HG03060 (cell line): ENCODE data around the gene PAX3.

ENCODE experiments used
- ATAC-seq: cut with Tn5 transposase; IDR thresholded peaks from one replicate; pipeline ENCODE4 v1.9.1; 2021; ENCODE audit warnings: low read depth, moderate number of reproducible peaks; ENCODE audit not compliant: unreplicated experiment

PAX3 gene

DNA sequence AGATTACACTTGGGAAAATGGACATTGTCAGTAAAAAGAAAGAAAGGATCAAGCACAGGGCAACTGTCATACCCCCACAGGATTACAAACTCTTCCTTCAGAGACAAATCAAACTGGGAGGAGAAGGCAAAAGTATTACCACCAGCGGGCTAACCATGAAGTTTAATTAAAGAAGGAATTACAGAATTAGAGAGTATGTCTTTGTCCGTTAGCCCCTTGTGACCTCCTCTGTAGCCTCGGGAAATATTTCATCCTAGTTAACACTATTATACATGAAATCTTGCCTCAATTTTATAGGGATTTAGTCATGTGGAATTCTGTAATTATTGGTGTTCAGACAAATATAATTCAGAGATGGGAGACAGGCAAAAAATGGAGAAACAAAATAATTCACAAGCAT lies 60.7 kb downstream of the PAX3 start:
- ATAC-seq, result no peak

DNA sequence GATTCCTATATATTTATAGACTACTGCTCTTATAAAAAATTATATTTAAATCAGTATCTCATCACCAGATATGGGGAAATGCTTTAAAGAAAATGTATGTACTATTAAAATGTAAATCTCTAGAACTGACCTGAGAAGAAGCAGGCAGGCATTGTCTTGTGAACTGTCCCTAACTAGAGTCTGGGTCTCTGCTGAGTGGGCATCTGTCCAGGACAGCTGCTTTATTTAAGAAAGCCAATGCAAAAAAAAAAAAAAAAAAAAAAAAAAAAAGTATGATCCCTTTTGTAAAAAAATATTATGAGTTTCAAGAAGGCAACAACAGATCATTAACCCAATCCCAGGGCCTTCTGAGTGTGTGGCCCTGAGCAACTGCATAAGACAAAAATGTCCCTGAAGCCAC lies 66.0 kb downstream of the PAX3 start:
- ATAC-seq, result no peak

DNA sequence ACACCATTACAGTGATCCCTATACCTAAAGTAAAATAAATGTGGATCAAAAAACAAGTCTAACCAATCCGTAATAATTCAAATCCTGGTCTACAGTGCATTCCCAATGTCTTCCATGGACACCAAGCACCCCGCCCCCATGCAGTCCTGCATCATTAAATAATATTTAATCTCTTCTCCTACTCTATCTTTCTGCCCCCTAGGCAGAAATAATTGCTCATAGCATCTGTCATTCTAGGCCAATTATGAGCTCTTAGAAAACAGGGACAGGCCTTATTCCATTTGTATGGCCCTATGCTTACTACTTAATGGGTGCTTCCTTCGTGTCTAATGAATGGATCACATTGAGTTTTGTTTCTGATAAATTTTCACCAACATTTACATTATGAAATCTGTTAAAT lies 66.4 kb downstream of the PAX3 start:
- ATAC-seq, result no peak

DNA sequence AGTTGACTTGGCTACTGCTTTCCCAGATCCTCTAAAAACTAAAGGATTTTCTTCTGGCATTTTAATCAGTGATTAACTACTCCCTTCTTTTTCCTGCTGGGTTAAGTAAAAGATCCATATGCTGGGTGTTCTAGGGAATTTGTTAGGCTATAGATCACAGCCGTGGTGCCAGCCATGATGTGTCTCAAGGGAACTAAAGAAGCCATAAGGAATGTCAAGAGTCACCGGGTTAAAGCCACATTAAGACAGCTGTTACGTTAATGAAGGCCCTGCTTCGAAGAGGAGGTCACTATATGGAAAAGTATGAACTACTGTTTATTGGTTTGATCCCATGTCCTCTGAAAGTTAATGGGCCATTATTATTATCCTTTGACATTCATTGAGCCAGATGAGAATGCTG lies 70.7 kb downstream of the PAX3 start:
- ATAC-seq, result no peak

DNA sequence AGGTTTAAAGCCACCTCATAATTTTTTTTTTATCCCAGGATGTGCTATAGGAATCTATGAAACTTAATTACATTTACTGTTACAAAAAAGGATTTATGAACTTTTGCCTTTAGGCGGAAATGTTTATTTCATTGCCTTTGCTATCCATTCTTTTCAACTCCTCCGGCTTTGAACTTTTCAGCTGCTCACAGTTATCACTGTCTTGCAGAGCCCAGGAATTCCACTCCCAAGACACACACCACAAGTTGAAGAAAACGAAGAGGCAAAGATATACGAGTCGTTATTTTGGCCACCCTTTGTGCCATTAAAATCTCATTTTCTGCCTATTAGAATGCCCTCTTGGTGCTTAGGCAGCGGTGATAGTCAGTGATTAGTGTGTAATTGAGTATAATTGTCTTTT lies 80.0 kb downstream of the PAX3 start:
- ATAC-seq, result no peak

DNA sequence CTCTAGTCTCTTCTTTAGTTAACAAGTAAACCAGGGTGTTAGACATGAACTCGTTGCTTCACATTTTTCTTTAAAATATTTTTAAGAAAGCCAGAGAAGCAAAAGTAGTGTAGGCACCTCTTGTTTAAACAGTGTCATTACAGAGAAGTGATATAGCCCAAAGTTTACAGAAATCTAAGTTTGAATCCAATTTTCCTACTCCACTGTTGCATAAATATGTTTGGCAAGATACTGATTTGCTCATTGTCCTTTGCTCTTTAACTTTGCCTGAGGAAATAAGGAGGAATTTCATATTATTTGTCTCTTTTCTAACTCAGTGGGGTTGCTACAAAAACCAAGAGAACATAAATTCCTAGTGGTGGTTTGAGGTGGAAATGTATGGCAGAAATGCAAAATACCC lies 81.1 kb downstream of the PAX3 start:
- no peak for ATAC-seq

DNA sequence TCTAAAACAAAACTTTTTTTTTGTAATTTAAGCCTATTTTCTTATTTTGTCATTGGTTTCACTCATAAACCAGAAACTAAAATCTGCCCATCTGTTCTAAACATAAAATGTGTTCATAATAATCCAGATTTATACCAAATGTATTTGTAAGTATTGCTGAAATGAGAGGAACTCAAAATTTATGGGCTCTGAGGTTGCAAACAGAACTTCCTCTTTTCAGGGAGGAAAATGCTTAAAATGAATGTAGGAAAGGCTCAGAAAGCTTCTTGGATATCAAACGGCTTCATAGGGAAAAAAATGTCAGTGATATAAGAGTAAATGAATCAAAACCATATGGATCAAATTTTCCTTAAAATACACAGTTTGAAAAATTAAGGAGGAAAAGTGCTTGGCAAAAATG lies 83.9 kb downstream of the PAX3 start:
- ATAC-seq, result no peak

DNA sequence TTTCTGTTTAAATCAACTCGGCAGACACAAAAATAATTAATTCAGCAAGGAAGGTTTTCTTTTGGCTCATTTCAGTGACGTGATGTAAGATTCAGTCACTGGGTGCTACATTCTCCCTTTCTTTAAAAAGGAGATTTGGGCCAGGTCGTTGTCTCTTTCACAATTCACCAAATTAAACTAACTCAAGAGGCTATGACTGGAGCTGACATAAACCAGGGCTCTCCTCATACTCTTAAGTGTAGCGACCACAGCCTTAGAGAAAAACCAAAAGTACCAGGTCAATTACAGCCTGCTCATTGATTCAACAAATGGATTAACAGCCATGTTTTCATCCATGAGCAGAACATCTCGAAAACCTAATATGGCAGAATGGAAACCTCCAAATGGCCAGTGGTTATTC lies 85.7 kb downstream of the PAX3 start:
- no peak for ATAC-seq

DNA sequence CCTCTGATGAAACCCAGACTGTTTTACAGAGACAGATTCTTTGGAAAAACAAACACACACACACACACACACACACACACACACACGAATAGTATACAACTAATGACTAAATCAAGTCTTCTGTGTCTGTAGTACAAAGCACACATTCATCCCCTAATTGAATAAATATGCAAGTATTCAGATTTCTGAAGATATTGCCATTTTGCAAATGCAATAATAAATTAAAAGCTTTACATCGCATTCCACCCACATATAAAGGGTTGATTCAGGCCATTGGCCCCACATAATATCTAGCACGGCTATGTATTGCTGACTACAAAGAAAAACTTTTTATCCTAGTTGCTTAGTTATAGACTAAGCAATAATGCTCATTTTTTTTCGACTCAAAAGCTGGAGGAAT lies 86.2 kb downstream of the PAX3 start:
- no peak for ATAC-seq

DNA sequence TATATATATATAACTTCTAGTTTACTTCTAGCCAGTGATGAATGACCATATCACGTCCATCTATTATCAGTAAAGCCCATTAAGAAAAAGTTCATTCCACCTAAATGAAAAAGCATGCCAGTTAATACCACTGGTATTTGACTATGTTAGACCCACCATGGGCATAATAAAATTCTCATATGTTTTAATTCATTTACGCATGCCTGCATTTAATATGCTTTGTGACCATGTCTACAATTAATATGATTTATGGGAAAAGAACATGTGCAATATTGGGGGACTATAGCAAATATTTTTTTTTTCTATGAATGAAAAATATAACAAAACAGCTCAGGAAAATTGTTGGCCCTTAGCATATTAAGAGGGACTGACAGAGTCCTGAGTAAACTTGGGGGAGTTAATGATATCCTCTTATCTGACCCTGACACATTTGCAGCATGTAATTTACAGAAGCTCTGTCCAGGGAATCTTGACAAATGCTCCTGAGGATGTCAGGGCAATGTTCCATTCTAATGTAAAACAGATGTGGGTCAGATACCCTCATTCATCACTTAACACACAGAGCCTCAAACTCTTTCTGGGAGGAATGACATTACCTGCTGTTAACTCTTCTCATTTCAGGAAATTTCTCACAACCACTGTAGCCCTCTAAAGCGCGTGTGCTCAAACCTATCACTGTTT lies 90.6 kb downstream of the PAX3 start:
- ATAC-seq, result no peak

DNA sequence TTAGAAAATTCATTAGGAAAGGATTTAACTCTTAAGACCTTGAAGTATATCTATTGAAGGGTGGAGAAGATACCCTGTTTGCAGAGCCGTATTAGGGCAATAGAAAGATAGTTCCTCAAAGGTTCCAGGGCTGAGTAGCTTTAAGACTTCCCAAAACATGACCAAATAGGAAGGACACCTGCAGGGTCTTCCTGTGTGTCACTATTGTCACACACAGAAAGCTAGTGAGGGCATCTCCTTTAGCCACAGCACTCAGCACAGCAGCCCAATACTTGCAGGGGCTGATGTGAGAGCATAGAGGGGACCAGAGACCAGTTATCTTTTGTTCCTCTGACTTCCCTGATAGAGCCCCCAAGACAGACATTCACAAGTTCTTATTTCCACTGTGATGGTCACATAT lies 93.7 kb downstream of the PAX3 start:
- no peak for ATAC-seq

DNA sequence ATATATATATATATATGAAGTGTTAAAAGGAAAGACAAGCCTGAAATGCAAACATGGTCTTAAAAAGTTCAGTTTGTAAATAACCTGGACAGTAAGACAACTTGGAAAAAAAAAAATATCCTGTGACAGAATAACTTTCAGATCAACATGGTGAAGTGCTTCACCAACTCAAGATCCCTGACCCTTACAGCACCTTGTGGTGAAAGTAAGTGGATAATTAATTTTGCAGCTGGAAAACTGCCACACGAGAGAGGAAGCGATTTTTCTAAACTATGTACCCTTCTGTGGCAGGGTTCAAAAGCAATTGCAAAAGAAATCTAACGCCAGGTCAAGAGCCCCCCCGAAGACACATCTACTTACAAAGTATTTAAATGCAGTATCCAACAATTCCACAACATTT lies 95.8 kb downstream of the PAX3 start:
- ATAC-seq, result no peak

DNA sequence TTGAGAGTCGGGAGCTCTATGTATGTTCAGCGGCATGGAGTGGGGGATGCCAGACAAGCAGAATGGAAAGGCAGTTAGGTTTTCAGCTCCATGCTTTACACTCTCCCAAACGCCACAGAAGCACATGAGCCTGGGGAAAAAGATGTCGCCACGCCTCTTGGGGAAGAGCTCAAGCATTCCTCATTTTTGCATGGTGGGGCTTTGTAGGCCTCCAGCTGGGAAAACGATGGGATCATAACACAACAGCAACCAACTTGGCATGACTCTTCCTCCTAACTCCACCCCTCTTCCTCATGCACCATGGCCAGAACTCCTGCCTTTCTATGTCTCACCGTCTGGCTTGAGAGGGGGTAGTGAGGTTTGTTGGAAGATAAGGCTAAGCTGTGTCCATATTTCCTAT lies 102.6 kb downstream of the PAX3 start:
- no peak for ATAC-seq

DNA sequence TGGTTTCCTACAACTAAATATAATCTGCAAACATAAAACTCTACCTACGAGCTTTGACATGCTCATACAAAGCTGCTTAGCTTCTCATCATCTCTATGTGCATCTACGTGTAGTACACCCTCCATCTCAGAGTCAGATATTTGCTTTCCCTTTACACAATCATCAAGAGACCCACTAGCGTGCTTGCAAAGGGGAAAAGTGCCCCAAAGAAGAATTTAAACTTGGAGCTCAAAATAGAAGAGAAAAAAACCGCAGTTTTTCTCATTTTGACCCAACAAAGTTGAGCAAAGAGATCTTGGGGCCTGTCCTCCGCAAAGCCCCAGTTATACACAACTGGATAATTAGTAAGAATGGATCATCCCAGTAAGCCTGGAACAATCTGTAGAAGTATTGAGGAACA lies 104.1 kb downstream of the PAX3 start:
- no peak for ATAC-seq

DNA sequence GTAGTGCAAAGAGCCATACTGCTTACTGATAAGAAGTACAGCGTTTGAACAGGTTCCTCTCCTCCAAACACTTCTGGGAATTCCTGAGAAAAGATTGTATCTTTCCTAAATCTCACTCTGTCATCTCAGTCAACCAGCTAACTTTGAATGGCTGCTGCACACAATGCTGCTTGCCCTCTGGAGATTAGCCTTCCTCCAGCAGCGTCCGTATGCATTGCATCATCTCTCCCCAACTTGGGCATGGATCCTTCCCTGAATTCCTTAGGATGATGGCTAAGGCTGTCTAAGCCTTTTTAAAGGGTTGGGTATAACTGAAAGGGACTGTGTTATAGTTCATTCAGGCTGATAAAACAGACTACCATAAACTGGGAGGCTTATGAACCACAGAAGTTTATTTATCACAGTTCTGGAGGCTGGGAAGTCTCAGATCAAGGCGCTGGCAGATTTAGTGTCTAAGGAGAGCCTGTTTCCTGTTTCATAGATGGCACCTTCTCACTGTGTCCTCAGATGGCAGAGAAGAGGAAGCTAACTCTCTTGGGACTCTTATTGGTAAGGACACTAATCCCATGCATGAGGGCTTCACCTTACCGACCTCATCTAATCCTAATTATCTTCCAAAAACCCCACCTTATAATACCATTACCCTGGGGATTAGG lies 105.3 kb downstream of the PAX3 start:
- no peak for ATAC-seq

DNA sequence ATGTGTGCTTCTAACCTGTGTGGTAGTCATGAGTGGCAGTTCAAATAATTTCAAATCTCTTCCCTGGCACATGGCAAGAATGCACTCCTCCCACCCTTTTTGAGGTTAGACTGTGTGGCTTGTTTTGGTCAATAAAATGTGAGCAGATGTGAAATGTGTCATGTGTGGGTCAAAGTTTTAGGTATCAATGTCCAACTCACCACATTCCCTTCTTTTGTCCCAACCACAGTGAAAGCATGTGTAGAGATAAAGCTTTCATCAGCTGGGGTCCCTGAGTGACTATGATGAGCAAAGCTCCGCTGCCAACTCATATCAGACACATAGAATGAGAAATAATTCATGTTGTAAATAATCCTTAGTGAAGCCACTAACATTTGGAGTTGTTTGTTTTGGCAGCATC lies 118.2 kb downstream of the PAX3 start:
- no peak for ATAC-seq

DNA sequence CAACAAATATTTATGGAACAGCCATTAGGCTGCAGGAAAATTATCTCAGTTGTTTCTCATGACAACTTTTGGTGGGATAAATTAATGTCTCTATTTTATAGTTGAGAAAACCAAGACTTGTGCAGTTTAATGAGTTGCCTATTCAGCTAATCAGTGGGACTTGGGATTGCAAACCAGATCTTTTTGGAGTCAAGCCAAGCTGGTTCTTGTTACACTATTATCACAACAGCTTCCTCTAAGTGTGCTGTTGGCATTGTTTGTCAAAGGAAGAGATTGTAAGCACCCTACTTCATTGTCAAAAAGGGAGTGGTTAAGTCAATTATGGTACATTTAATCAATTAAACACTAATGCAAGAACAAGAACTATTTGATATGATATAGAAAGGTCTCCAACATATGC lies 119.2 kb downstream of the PAX3 start:
- ATAC-seq, result no peak

DNA sequence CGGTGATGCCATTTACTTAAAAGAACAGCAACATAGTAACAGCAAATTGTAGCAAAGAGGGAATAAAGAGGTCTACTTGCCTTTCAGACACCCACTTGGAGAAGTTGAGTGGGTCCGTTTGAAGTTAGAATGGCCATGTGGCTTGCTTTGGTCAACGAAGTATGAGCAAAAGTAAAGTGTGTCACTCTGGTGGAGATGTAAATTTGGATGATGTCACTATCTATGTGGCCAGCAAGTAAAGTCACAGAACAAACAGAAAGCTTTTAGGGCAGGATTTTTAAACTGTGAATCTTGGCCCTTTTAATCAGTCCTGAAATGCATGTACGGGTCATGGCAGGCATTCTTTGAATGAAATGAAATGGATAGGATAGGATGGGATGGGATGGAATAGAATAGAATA lies 120.3 kb downstream of the PAX3 start:
- ATAC-seq, result no peak

DNA sequence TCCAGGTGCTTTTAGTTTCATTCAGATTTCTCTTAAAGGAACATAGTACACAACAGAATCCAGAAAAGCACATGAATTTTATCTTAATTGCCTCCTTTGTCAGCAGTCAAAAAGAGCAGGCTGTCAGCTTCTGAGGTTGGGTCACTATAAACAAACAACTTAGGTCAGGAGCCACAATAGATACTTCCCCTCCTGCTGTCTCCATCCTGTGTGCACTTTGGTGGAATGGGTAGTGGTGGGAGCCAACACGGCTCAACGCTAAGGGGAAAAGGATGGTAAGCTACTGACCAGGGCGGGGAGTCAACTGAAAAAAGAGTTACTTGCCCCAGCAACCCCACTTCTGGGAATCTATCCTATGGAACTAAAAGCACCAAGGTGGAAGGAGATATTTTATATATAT lies 121.9 kb downstream of the PAX3 start:
- ATAC-seq, result no peak

DNA sequence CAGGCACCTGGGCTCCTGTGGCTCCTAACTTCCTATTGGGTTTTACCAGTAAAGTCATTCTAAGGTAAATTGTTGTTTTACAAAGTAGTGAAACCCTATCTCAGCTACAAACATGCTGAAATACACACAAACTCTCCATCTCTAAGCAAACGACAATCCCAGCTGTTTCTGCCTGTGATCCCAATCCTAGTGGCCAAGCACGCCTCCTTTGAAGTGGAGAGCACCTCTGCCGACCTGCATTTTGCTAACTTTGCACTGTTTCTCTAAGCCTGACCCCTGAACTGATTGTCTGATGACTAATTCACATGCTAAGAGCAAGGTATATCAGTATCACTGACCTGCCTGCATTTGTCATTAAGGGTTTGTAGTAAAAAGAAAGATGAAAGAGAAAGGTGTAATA lies 124.3 kb downstream of the PAX3 start:
- no peak for ATAC-seq

DNA sequence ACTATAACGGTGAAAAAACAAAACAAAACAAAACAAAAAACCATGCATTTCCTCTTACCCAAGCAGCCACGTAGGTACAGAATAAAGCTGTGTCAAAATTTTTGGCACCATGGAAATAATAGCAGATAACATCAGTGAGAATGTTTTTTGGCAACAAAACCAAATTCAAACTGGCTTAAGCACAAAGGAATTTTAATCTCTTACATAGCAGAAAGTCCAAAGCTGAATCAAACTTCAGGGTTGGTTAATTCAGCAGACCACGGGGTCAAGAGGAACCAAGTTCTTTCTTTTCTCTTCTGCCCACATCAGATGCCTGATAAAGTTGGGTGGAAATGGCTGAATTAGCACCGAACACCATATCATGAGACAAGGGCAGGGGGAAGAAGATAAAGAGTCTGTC lies 129.5 kb downstream of the PAX3 start:
- no peak for ATAC-seq

DNA sequence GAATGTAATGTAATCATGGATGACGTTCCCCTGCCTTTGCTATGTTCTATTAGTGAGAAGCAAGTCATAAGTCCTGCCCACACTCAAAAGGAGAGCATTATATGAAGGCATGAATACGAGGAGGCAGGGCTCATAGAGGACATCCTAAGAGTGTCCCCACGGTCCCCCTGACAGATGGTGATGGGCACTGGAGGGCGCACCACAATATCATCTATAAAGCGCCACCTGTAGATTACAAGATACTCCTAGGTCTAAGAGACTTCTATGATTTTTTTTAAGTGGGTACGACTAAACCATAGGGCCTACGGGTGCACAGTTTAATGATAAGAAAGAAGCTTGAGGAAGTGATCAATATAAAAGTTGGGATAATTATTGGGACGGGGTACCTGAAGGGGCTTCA lies 131.0 kb downstream of the PAX3 start:
- no peak for ATAC-seq

DNA sequence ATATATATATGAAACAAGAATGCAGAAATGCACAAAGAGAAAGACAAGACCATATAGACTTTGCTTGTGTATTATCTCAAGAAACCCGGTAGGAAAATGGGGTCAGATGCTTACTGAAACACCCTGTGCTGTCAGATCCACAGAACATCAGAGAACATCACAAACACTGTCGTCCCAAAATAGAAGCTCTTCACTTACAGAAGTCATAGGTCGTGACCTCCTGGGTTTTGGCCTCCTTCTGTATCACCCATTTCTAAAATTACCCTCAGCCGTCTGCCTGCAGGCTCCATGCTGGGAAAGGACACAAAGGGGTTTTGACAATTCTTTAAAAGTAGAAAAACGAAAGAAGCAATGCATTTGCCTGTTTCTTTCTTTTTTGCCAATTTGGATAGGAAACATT lies 137.9 kb downstream of the PAX3 start:
- ATAC-seq, result no peak
